HG03354 (cell line): ENCODE measurements around the gene GOLGA1.
"Not testable (repeated sequence)": the region's sequence is repeated elsewhere in the genome, so short reads cannot be mapped to it uniquely, and the experiment has no call there.

ENCODE experiments used
- ATAC-seq: cut with Tn5 transposase; IDR thresholded peaks from one replicate; pipeline ENCODE4 v1.9.1; 2021; ENCODE audit warnings: mild to moderate bottlenecking; ENCODE audit not compliant: unreplicated experiment, poor library complexity, severe bottlenecking

The GOLGA1 gene

DNA sequence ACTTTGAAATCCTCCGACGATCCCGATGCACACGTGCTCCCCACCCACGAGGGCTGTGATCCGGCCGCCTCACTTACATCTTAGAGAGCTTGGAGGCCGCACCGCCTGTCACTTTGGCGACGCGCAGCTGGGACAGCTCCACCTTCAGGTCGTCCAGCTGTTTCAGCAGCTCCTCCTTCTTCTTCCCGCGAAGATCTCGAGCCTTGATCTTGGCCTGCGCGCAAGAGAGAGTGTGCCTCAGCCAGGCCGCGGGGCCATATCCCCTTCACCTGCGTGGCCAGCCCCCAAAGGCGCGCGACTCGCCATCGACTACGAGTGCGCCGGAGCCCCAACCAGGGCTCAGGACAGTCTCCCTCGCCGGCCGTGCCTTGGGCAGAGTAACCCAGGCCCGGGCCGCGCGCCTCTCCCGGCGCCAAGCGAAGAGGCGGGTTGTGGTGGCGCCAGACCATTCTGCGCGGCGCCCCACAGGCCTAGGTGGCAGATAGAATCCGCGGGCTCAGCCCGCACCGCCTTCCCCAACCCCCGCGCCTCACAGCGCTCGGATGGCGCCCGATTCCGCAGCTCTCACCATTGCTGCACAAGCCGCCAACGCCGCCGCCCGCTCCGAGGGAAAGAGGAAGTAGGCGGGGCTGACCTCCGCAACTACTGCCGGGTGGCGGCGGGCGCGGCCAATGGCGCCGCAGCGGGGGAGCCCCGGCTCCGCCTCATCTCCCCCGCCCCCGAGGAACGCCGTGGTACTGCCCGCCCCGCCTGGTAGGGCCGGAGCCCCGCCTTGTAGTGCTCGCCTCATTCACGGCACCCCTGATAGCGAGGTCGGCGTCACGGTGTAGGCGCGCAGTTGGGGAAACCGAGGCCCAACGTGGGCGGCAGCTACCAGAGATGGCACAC lies 79.3 kb downstream of the GOLGA1 start, which contains the start of the genes ARPC5L and RPL35:
Gene ARPC5L (plus strand): TSS at position 789 of the 888 bp plus-strand sequence. CDS start 7,161 bp downstream, outside the sequence.
Gene RPL35 (minus strand): TSS at position 616 of the 888 bp plus-strand sequence. CDS start 45 bp downstream, at position 571.
- peak; percentile 90 for ATAC-seq

DNA sequence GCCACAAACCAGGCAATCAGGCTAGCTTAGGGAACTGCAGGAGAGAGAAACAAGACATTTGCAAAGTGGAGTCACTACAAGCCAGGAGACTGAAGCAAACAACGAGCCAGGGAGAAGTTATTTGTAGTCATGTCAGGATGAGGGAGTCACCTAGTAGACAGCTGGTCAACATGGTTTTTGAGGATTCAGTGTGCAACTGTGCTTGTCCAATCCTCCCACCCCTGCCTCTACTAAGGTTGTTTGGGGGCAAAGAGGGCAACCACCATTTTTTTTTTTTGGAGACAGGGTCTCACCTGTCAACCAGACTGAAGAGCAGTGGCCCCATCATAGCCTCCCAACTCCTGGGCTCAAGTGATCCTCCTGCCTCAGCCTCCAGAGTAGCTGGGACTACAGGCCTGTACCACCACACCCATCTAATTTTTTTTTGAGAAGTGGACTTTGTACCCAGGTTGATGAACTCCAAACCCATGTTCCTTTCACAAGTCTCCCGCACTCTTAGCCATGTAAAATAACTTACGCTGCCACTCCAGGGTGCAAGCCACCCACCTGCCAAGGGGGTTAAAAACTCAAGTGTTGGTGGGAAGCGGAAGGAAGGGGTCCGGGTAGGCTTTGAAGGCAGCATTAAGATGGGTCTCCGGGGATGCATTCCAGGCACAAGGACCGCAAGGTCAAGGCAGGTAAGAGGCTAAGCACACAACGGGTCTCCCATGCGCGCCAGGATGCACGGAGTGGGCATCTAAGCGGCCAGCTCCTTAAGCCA lies 80.1 kb downstream of the GOLGA1 start:
- ATAC-seq: no peak

DNA sequence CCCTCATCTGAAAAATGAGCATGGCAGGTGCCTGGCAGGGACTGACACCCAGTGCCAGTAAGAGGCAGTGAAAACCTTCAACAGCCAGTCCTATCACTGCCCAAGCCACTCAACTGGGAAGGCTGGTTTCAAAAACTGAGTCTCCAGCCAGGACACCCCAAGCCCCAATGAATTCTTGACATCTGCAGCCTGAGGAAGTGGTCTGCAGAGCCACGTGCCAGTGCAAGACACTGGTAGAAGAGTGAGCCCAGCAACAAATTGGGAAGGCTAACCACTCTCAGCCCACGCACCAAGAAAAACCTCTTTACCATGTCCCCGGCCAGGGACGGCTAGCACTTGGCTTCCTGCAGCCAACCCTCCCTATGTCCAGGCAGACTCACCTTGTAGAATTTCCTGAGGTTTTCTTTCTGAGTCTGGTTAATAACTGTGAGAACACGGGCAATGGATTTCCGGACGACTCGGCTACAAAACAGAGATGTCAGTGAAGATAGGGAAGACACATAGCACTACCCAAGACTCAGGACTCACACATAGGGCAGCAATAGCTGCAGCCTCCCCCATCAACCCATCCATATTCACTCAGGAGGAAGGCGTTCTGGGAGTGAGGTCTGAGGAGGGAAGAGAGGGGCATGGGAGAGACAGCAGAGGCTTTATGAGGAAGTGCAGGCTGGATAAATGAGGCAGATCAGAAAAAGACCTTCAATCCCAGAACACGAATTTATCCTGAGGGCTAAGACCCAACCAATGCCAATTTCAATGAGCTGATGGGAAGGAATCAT lies 80.9 kb downstream of the GOLGA1 start:
- no peak for ATAC-seq

DNA sequence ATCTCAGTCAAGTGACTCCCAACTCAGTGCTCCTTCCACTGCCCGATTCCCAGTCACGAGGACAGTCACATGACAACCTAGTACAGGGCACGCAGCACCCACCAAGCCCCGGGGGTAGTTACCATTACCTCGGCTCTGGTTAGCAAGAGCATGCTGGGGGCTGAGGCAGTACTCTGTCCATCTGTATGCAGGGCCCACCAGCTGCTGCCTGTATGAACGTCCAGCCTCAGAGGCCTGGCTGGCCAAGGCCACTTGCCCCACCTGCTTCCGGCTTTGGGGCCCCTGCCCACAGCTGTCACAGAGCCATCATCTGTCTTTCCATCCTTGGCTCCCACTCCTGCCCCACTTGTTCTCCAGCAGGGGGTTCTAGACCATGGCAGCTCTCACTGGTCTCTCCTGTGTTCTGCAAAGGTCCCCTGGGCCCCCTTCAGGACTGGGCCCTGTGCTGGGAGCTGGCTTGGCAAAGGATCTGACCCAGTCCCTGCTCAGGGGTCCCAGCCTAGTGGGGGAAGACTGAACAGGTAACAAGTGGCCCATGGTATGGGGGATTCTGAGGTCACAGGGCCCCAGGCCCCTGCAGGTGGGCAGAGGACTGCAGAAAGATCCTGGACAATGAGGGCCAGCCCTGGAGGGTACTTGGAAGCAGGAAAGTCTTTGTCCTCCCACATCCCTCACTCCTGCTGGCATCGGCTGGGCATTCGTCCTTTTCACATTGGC lies 82.4 kb downstream of the GOLGA1 start:
- ATAC-seq: no peak

DNA sequence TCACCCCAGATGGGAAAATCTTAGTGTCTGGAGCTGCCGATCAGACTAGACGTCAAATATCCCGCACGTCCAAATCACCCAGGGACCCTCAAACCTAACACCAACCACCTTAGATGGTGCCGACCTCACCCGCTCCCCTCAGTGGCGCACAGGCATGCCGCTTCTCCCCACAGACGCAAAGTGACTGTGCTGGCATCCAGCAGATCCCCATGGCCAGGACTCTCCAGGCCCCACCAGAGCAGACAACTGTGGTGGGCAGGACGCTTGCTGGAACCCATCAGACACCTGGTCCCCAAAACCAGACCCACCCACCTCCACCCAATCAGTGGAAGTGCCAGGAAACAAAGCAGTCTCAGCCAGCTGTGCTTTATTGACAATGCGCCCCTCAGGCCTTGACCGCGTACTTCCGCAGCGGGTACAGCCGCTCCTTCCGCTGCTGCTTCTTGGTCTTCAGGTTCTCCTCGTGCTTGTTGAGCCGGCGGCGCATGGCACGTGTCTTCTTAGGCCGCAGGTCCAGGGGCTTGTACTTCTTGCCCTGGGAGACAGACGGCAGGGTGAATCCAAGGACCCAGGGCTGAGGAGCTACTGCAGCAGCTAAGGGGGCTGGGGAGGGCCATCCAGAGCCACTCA lies 83.2 kb downstream of the GOLGA1 start:
- no peak for ATAC-seq

DNA sequence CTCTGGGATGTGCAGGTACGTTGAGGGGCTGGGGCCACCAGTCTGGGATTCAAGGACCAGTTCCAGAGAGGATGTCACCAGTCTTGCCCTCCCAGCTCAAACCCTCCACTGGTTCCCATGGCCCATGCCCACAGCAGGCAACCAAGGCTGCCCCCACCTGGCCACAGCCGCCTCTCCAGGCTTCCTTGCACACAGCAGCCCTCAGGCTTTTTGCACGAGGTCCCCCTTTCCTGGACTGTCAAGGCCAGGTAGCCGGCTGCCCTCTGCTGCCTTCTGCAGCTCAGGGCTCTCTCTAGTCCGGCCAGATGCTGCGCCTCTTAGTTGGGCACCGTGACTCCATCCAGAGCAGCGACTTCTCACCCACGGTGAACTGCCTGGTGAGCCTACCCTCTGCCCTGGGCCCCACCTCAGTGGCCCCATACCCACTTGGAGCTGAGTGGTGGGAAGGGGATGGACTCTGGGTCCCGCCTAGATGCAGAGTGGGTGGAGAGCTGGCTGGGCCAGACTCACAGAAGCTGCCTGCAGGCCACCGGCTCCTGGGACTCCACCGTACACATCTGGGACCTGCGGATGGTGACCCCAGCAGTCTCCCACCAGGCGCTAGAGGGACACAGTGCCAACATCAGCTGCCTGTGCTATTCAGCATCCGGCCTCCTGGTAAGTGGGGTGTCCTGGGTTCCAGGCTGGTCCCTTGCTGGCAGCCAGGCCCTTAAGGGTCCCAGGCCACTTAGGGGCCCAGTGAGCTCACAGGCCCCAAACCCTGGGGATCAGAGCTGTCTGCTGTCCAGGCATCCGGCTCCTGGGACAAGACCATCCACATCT lies 84.7 kb downstream of the GOLGA1 start:
- ATAC-seq: no peak

DNA sequence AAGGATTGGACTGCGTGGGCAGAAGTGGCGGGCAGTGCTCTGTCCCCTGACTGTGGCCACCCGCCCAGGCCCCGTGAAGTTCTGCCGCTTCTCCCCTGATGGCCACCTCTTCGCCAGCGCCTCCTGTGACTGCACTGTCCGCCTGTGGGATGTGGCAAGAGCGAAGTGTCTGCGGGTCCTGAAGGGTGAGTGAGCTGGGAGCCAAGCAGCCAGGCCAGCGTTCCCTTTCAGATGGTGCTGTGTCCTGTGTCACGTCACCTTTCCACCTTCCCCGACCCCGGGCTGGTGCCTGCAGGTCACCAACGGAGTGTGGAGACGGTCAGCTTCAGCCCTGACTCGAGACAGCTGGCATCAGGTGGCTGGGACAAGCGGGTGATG lies 85.3 kb downstream of the GOLGA1 start:
- no peak for ATAC-seq

DNA sequence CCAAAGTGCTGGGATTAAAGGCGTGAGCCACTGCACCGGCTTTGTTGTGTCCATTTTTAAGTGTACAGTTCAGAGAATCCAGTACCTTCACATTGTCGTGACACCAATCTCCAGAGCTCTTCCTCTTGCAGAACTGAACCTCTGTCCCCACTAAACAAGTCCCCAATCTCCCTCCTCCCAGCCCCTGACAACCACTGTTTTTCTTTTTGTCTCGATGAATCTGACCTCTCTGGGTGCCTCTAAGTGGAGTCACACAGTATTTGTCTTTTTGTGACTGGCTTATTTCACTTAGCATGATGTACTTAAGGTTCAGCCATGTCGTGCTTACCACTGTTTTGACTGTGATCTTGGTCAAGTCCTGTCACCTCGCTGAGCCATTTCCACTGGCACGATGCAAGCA lies 86.1 kb downstream of the GOLGA1 start:
- no peak for ATAC-seq

DNA sequence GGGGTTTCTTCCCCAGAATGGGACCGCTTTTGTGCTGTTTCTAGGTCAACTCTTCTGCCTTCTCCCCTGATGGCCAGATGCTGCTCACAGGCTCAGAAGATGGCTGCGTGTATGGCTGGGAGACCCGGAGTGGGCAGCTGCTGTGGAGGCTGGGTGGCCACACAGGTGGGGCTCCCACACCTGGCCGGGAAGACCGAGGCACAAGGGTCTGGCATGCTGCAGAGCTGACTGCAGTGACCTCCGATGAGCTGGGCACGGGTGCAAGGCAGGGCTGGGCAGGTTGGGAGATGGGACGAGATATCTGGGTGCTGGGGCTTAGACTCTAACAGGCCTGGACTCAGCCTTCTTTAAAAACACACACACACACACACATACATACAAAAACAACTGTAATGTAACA lies 86.7 kb downstream of the GOLGA1 start:
- no peak for ATAC-seq

DNA sequence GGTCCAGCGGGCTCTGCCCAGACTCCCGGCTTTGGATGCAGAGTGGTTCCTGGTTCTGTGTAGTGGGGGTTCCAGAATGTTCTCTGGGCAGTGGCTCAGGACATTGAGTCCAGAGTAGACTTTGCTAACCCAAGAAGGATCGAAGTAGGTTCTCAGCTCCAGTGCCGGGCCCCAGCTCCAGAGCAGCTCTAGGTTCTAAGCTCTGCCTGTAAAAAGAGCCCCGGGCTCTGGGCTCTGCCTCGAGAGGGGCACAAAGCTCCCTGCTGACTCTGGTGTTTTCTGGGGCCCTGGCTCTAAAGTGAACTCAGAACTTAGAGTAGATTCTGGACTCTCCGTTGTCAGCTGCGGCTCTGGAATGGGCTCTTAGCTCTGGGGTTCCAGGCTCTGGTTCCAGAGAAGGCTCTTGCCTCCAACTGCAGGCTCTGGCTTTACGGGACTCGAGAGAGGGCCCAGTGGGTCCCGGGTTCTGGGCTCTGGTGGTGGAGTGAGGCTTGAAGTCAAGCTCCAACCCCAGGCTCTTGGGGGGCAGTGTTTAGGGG lies 87.2 kb downstream of the GOLGA1 start:
- ATAC-seq: no peak

DNA sequence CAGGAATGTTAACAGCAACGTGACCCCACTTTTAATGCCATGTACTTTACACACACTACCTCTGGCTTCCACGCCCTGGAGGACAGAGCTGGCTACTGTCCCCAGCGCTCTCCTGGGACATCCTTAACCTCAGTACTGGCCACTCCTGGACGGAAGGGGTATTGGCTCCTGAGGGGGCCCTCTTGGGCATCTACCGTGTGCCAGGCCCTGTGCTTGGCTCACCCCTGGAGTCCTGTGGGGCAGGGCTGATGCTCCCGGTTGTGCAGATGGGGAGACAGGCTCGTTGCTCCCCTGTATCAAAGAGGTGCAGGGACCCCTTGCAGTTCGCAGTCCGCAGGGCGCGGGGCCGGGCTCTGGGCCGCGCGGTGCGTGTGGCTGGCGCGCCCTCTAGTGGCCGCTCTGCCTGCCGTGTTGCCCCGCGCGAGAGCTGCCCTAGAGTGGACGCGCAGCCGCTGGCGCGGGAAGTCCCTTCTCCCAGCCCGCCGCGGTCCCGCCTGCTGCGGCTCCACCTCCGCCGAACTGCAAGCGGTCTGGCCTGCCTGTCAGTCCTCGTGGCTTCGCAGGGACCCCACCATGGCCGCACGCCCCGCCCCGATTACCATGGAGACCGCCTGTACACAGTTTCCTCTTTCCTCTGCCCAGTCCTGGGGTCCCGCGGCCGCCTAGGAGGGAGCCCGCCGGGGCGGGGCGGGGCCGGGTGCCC lies 87.9 kb downstream of the GOLGA1 start, which contains the start of gene WDR38:
Gene WDR38 (plus strand): TSS at position 632 of the 703 bp plus-strand sequence. CDS start 72 bp downstream, outside the sequence.
- ATAC-seq: peak; percentile 78

DNA sequence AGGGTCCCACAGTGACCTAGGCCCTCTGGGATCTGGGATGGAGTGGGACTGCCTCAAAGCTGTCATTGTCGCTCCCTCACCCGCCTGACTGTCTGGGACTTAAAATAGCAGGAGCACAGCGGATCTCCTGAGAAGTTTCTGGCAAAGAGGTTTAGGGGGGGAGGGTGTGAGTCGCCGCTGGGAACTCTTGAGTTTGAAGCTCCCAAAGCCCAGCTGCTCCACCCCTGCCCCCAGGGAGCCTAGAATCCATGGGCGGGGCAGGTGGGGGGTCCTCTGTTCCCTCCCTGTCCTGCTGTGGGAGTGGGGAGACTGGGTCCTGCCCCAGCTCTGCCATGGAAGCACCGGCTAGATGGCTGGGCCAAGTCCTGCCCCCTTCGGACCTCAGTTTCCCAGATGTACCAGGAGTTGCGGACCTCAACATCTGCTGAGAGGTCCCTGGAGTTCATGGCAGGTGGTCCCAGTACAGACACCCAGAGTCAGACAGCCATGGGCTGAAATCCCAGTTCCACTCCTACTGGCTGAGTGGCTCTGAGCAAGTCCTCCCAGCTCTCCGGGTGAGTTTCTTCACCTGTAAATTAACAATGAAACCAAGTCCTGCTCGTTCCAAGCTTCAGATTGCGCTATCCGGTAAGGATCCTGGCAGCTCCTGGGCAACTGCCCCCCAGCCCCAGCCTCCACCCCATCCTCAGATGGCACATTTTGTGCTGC lies 88.6 kb downstream of the GOLGA1 start:
- no peak for ATAC-seq

DNA sequence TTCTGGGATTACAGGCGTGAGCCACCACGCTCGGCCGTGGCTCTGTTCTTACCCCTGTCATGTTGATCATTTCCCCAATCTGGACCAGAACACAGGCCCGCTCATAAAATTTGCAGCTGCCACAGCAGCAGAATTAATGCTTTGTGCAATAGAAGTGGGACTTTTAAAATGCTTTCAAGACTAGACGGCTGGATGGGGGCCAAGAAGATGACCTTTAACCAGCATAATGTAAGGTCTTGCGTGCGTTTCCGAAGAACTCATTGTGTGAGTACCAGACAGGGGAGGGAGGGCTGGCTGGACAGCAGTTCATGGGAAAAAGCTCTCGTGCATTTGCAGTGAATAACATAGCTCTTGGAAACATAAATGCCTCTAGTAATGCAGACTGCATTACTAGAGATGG lies 91.1 kb downstream of the GOLGA1 start:
- ATAC-seq: no peak

DNA sequence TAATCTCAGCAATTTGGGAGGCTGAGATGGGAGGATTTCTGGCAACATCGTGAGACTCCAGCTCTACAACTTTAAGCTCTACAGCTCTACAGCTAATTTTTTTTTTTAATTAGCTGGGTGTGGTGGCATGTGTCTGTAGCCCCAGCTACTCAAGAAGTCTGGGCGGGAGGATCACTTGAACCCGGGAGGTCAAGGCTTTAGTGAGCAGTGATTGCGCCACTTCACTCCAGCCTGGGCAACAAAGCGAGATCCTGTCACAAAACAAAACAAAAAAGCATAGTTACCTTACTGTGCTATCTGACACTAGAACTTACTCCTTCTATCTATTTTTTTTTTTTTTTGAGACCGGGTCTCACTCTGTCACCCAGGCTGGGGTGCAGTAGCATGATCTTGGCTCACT lies 93.9 kb downstream of the GOLGA1 start:
- ATAC-seq: no peak

DNA sequence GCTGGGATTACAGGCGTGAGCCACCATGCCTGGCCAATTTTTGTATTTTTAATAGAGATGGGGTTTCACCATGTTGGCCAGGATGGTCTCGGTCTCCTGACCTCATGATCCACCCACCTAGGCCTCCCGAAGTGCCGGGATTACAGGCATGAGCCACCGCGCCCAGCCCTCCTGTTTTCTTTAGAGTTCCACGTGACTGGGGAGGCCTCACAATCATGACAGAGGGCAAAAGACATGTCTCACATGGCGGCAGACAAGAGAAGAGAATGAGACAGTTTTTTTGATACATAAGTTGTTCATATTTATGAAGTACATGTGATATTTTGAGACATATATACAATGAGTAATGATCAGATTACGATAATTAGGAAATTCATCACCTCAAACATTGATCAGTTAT lies 94.4 kb downstream of the GOLGA1 start:
- not testable (repeated sequence) for ATAC-seq

DNA sequence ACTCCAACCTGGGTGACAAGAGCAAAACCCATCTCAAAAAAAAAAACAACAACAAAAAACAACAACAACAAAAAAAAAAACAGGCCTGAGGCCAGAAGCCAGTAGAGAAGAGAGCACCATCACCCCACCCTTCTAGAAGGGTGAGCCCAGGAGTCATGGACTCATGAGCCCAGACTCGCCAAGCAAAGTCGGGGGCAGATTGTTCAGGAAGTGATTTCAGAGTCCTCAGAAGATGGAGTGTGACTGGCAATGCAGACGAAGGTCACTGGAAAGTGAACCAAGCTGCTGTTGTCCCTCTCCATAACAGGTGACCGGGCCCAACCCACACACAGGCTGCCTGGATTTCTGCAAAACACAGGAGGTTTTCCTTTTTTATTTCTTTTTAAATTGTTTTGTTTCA lies 96.6 kb downstream of the GOLGA1 start:
- no peak for ATAC-seq
